GM06990 (cell line): ENCODE measurements around the gene ABCB9.

Source experiments
- DNase-seq: peaks from one replicate; pipeline ENCODE4 v3.0.0-alpha.2; 2011; ENCODE audit not compliant: insufficient read length; ENCODE audit errors: extremely low read depth
- H3K27me3 ChIP-seq: replicated peaks from 2 replicates; pipeline ENCODE4 v1.6.0; 2011; ENCODE audit warnings: low read length; ENCODE audit not compliant: control insufficient read depth, insufficient read depth
- H3K36me3 ChIP-seq: 2 replicates; pipeline ENCODE4 v1.5.1; 2011; ENCODE audit warnings: low read length; ENCODE audit not compliant: control insufficient read depth, insufficient read depth
- H3K4me3 ChIP-seq: replicated peaks from 2 replicates; pipeline ENCODE4 v1.5.1; 2011; ENCODE audit warnings: low read depth, mild to moderate bottlenecking, control low read depth, low read length
- TF ChIP-seq, protein P1 (sequence below): IDR thresholded peaks from 2 replicates; pipeline ENCODE4 v1.5.1; 2011; ENCODE audit warnings: low read length, control low read depth, mild to moderate bottlenecking, inconsistent platforms; ENCODE audit not compliant: insufficient read depth, poor library complexity, severe bottlenecking

The ABCB9 gene

DNA sequence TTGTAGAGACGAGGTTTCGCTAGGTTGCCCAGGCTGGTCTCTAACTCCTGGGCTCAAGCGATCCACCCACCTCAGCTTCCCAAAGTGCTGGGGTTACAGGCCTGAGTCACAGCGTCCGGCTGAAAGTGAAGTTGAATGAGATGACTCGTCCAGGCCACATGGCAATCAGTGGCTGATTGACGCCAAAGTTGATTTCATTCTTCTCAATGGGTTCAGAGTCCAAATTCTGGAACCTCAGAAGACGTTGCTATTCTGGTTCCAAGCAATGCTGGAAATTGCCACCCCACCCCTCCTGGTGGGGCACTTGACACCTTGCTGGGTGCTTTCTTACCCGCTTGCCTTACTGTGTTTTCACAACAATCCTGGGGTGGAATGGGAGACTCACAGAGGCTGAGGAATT, 14.9 kb downstream of the ABCB9 start:
- TF ChIP-seq, protein P1, sequence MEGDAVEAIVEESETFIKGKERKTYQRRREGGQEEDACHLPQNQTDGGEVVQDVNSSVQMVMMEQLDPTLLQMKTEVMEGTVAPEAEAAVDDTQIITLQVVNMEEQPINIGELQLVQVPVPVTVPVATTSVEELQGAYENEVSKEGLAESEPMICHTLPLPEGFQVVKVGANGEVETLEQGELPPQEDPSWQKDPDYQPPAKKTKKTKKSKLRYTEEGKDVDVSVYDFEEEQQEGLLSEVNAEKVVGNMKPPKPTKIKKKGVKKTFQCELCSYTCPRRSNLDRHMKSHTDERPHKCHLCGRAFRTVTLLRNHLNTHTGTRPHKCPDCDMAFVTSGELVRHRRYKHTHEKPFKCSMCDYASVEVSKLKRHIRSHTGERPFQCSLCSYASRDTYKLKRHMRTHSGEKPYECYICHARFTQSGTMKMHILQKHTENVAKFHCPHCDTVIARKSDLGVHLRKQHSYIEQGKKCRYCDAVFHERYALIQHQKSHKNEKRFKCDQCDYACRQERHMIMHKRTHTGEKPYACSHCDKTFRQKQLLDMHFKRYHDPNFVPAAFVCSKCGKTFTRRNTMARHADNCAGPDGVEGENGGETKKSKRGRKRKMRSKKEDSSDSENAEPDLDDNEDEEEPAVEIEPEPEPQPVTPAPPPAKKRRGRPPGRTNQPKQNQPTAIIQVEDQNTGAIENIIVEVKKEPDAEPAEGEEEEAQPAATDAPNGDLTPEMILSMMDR: no peak
- Histone ChIP-seq H3K27me3 (no peaks in the 10 kb centered on the region), H3K36me3 (no peaks in the 10 kb centered on the region), H3K4me3 (no peak overlapping the region)
- DNase-seq: no peak

DNA sequence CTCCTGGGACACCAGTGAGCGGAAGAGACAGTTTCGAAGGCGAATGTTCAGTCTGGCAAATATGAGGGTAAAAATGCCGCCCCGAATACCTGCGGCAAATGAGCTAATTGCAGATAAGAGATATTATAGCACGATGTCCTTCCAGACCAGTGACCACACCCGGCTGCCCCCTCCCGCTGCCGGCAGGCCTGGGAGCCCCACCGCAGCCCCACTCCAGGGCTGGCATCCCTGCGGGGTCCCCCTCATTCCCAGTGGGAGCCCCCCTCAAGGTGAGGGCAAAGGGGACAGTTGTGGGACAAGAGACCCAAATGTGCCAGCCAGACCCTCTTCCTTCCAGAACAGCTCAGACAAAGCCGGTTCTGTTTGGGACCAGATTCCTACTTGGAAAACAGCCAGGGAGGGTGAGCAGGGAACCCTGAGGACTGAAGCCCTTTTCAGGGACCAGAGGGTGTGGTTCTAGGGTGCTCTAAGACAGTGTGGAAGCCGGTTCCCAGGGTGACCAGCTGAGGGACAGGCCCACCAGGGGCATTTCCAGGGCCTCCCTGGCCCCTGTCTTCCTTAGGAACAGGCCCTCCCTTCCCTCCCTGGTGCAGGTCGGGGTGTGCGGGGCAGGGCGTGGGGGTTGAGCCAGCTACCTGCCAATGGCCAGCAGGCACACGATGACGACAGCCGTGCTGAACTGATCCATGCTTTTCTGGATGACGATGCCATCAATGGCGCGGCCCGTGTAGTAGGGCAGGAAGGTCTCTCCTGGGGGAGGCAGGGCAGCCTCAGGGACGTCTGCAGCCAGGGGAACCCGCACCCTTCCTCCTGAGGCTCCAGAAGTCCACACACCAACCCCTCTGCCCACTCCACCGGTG, 16.2 kb downstream of the ABCB9 start:
- Histone ChIP-seq H3K36me3 (no peaks in the 10 kb centered on the region), H3K4me3 (no peak overlapping the region)
- TF ChIP-seq, protein P1: no peak

DNA sequence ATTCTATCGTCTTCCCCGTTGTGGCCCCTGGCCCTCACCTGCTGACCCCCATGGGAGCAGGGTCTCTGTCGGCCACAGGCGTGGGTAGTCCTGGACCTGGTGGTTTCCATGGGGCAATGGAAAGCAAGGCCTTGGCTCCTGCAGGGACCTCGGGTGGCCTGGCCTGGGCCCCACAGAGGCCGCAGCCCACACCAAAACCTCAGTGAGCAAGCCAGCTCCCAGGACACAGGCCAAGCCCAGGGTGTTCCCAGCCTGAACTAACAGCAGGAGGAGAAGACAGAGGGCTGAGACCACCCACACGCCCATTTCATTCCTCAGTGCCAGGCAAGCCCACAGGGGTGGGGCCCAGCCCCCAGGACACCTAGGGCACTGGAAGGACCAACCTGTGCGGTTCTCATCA, 16.9 kb downstream of the ABCB9 start:
- Histone ChIP-seq H3K36me3 (no peaks in the 10 kb centered on the region), H3K27me3 (no peaks in the 10 kb centered on the region), H3K4me3 (no peak overlapping the region)
- DNase-seq: no peak
- TF ChIP-seq, protein P1: no peak

More for the DNA sequence above, 16.2 kb downstream of the ABCB9 start:
- no peaks in the 10 kb centered on the region for H3K27me3 ChIP-seq
- DNase-seq: no peak

DNA sequence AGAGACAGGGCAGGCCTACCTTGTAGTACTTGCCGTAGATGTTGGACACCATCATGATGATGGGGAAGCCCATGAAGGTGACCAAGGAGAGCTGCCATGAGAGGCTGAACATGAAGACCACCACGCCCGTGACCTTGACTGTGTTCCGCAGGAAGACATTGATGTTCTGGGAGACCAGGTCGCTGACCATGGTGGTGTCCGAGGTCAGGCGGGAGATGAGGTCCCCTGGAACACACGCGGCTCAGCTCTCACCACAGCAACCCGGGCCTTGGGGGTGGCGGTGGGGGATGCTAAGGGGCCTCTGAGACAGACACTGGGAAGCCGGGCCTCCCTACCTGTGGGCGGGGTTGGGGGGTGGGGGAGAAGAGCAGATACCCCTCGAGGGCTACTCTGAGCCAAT, 17.7 kb downstream of the ABCB9 start:
- Histone ChIP-seq H3K36me3 (no peaks in the 10 kb centered on the region), H3K4me3 (no peak overlapping the region)
- no peak for DNase-seq

DNA sequence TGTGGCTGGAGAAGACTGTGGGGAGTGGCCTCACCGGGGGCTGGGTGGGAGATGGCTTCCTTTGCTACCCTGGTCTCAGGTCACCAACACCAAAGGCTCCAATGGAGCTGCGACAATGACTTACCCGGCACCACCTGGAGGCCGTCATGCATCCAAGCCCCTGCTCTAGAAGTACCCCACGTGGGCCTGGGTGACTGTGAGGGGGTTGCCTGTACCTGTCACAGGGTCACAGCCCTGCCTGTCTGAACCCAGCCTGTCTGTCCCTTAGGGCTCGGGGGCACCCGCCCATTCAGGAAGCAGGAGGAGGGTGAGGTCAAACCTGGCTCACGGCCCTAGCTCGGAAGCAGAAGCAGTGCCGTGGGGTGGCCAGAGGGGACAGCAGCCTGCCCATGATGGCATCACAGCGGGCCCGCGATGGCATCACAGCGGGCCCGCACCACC, 18.9 kb downstream of the ABCB9 start:
- no peak for DNase-seq
- no peak overlapping the region for H3K4me3 ChIP-seq

More for the DNA sequence above, 17.7 kb downstream of the ABCB9 start:
- no peaks in the 10 kb centered on the region for H3K27me3 ChIP-seq
- TF ChIP-seq, protein P1: no peak

More for the DNA sequence above, 18.9 kb downstream of the ABCB9 start:
- no peaks in the 10 kb centered on the region for H3K36me3 ChIP-seq
- TF ChIP-seq, protein P1: no peak
- no peaks in the 10 kb centered on the region for H3K27me3 ChIP-seq
